Activated naive CD4-positive, alpha-beta T cell treated with anti-CD3 and anti-CD28 coated beads, Interleukin-2, amount 50 U/mL, for 72 hours (primary cell): Measurements from ENCODE around the gene UBE3B. TPM values are rescaled to one million over a fixed set of nuclear protein-coding genes. Genes with fewer than 3 reads are reported as not detected.

Source experiments
- ATAC-seq, 2 donors: fragments of 150-1000 bp; cut with Tn5 transposase; 2 replicates each; pipeline ENCODE4 v1.10.0; 2021; ENCODE audit warnings: mild to moderate bottlenecking in 2 of 2, moderate library complexity in 2 of 2
- DNase-seq, 2 donors: peaks; one replicate each; pipeline ENCODE4 v3.0.0; 2021 to 2022; ENCODE audit warnings: low spot score in 2 of 2
- H3K27ac Mint-ChIP-seq, 2 donors: one replicate each; pipeline ENCODE4 v1.8.0; 2022; ENCODE audit warnings: mild to moderate bottlenecking in 2 of 2, mixed read lengths in 2 of 2
- H3K36me3 Mint-ChIP-seq, 2 donors: one replicate each; pipeline ENCODE4 v1.8.0; 2022; ENCODE audit warnings: mixed read lengths in 2 of 2
- H3K9me3 Mint-ChIP-seq, 2 donors: one replicate each; pipeline ENCODE4 v1.8.0; 2022; ENCODE audit warnings: mixed read lengths in 2 of 2
- total RNA-seq, 2 donors: library from RNA; stranded (reverse); gene quantifications; one replicate each; pipeline ENCODE4 v1.2.3, GENCODE V29; 2022

Gene UBE3B
- total RNA-seq, 2 donors from 2014 or later, result 28.8 to 37.6 TPM

- Mint-ChIP-seq H3K36me3 (no peaks in the 10 kb centered on the region), H3K9me3 (no peaks in the 10 kb centered on the region), H3K27ac (no peak overlapping the region)
- ATAC-seq, result no peak
- no peak for DNase-seq
These were observed 30.0 kb upstream of the UBE3B start for GRCh38 chr12:109447482-109447881.

GRCh38 chr12:109448272-109448671 is 29.2 kb upstream of the UBE3B start:
- ATAC-seq (no peak), DNase-seq (no peak)
- no peaks in the 10 kb centered on the region for H3K9me3 Mint-ChIP-seq
- no peaks in the 10 kb centered on the region for H3K36me3 Mint-ChIP-seq
- H3K27ac Mint-ChIP-seq, result no peak overlapping the region

- no peaks in the 10 kb centered on the region for H3K9me3 Mint-ChIP-seq
- no peak for DNase-seq
- no peaks in the 10 kb centered on the region for H3K36me3 Mint-ChIP-seq
- H3K27ac Mint-ChIP-seq, result peak overlapping the region in 1 of 2 donors; percentile 12
- ATAC-seq, result no peak
These were observed 28.6 kb upstream of the UBE3B start for GRCh38 chr12:109448707-109449390.

- H3K36me3 Mint-ChIP-seq, result peaks cover 0 to 5% of the 10 kb centered on the region in 2 donors
- DNase-seq (no peak), ATAC-seq (no peak)
- H3K27ac Mint-ChIP-seq, result peak overlapping the region in 1 of 2 donors; percentile 63
- no peaks in the 10 kb centered on the region for H3K9me3 Mint-ChIP-seq
These were observed 27.4 kb upstream of the UBE3B start for GRCh38 chr12:109449845-109450532.

GRCh38 chr12:109450980-109451379 is 26.5 kb upstream of the UBE3B start:
- Mint-ChIP-seq H3K27ac (peak overlapping the region in 1 of 2 donors; percentile 73), H3K36me3 (peaks cover 0 to 8% of the 10 kb centered on the region in 2 donors), H3K9me3 (no peaks in the 10 kb centered on the region)
- no peak for ATAC-seq
- no peak for DNase-seq

- Mint-ChIP-seq H3K9me3 (no peaks in the 10 kb centered on the region), H3K36me3 (peaks cover 0 to 11% of the 10 kb centered on the region in 2 donors), H3K27ac (no peak overlapping the region)
- DNase-seq, result no peak
- no peak for ATAC-seq
These were observed 26.0 kb upstream of the UBE3B start for GRCh38 chr12:109451400-109451799.

- Mint-ChIP-seq H3K36me3 (peaks cover 0 to 12% of the 10 kb centered on the region in 2 donors), H3K27ac (no peak overlapping the region), H3K9me3 (no peaks in the 10 kb centered on the region)
- ATAC-seq (no peak), DNase-seq (no peak)
These were observed 24.9 kb upstream of the UBE3B start for GRCh38 chr12:109452489-109452888.

GRCh38 chr12:109455706-109456105 is 21.7 kb upstream of the UBE3B start:
- ATAC-seq, result no peak
- no peak overlapping the region for H3K27ac Mint-ChIP-seq
- H3K9me3 Mint-ChIP-seq, result no peaks in the 10 kb centered on the region
- H3K36me3 Mint-ChIP-seq, result peaks cover 8 to 17% of the 10 kb centered on the region in 2 donors
- no peak for DNase-seq

- no peaks in the 10 kb centered on the region for H3K9me3 Mint-ChIP-seq
- DNase-seq (no peak), ATAC-seq (peak in 1 of 2 donors; percentile 35)
- peaks cover 8 to 17% of the 10 kb centered on the region in 2 donors for H3K36me3 Mint-ChIP-seq
- H3K27ac Mint-ChIP-seq, result peak overlapping the region; percentile 70 to 88
These were observed 19.3 kb upstream of the UBE3B start for GRCh38 chr12:109458086-109458485.

- Mint-ChIP-seq H3K9me3 (no peaks in the 10 kb centered on the region), H3K36me3 (peaks cover 8 to 17% of the 10 kb centered on the region in 2 donors), H3K27ac (peak overlapping the region in 1 of 2 donors; percentile 33)
- no peak for ATAC-seq
- no peak for DNase-seq
These were observed 18.6 kb upstream of the UBE3B start for GRCh38 chr12:109458771-109459208.

- ATAC-seq, result no peak
- Mint-ChIP-seq H3K9me3 (no peaks in the 10 kb centered on the region), H3K27ac (no peak overlapping the region), H3K36me3 (peaks cover 11 to 14% of the 10 kb centered on the region in 2 donors)
- DNase-seq, result no peak
These were observed 18.2 kb upstream of the UBE3B start for GRCh38 chr12:109459247-109459646.

GRCh38 chr12:109460538-109460937 is 16.9 kb upstream of the UBE3B start:
- H3K27ac Mint-ChIP-seq, result peak overlapping the region; percentile 44 to 63
- H3K9me3 Mint-ChIP-seq, result no peaks in the 10 kb centered on the region
- ATAC-seq (no peak), DNase-seq (no peak)
- H3K36me3 Mint-ChIP-seq, result peaks cover 13 to 15% of the 10 kb centered on the region in 2 donors

- peak in 1 of 2 donors; percentile 26 for ATAC-seq
- Mint-ChIP-seq H3K36me3 (peaks cover 7 to 15% of the 10 kb centered on the region in 2 donors), H3K9me3 (no peaks in the 10 kb centered on the region), H3K27ac (peak overlapping the region in 1 of 2 donors; percentile 44)
- DNase-seq, result no peak
These were observed 16.2 kb upstream of the UBE3B start for GRCh38 chr12:109461049-109461845.

GRCh38 chr12:109461846-109462756 is 15.3 kb upstream of the UBE3B start:
- Mint-ChIP-seq H3K27ac (peak overlapping the region; percentile 11 to 75), H3K9me3 (no peaks in the 10 kb centered on the region), H3K36me3 (peaks cover 6 to 15% of the 10 kb centered on the region in 2 donors)
- ATAC-seq, result no peak
- DNase-seq, result no peak

- Mint-ChIP-seq H3K36me3 (peaks cover 0 to 10% of the 10 kb centered on the region in 2 donors), H3K9me3 (no peaks in the 10 kb centered on the region), H3K27ac (peak overlapping the region; percentile 11 to 75)
- DNase-seq, result no peak
- ATAC-seq, result peak; percentile 76 to 89
These were observed 14.4 kb upstream of the UBE3B start for GRCh38 chr12:109462868-109463692.
